Adipocyte (in vitro differentiated cells): Measurements from ENCODE around the gene GNMT.
"Not testable (repeated sequence)": the region's sequence is repeated elsewhere in the genome, so short reads cannot be mapped to it uniquely, and the experiment has no call there.

Experiments used
- DNase-seq: peaks from one replicate; pipeline ENCODE4 v3.0.0-alpha.2; 2015; ENCODE audit warnings: low read depth
- H3K27me3 ChIP-seq: replicated peaks from 2 replicates; pipeline ENCODE4 v1.7.0; 2013; ENCODE audit warnings: mild to moderate bottlenecking, low read length, moderate library complexity; ENCODE audit not compliant: control insufficient read depth, insufficient read depth
- H3K36me3 ChIP-seq: 2 replicates; pipeline ENCODE4 v1.7.0; 2013; ENCODE audit warnings: low read length, mild to moderate bottlenecking, moderate library complexity; ENCODE audit not compliant: control insufficient read depth, insufficient read depth, severe bottlenecking
- H3K4me1 ChIP-seq: 2 replicates; pipeline ENCODE4 v1.7.0; 2013; ENCODE audit warnings: mild to moderate bottlenecking, low read length, moderate library complexity; ENCODE audit not compliant: control insufficient read depth, insufficient read depth
- H3K4me3 ChIP-seq: 2 replicates; pipeline ENCODE4 v1.7.0; 2013; ENCODE audit warnings: mild to moderate bottlenecking, low read length, moderate library complexity
- H3K9ac ChIP-seq: 2 replicates; pipeline ENCODE4 v1.7.0; 2013; ENCODE audit warnings: mild to moderate bottlenecking, low read length, moderate library complexity
- H3K9me3 ChIP-seq: 2 replicates; pipeline ENCODE4 v1.7.0; 2013; ENCODE audit warnings: mild to moderate bottlenecking, low read length, moderate library complexity; ENCODE audit not compliant: control insufficient read depth

Gene GNMT

GRCh38 chr6:42932412-42932811 lies 28.1 kb upstream of the GNMT start:
- H3K4me1 ChIP-seq: peaks cover 17% of the 10 kb centered on the region
- no peak overlapping the region for H3K4me3 ChIP-seq
- no peaks in the 10 kb centered on the region for H3K9me3 ChIP-seq
- H3K36me3 ChIP-seq: peaks cover 23% of the 10 kb centered on the region
- H3K9ac ChIP-seq: no peak overlapping the region
- no peaks in the 10 kb centered on the region for H3K27me3 ChIP-seq
- DNase-seq: no peak

- Histone ChIP-seq H3K27me3 (no peaks in the 10 kb centered on the region), H3K4me3 (no peak overlapping the region), H3K9me3 (no peaks in the 10 kb centered on the region), H3K36me3 (peaks cover 28% of the 10 kb centered on the region), H3K9ac (no peak overlapping the region), H3K4me1 (peaks cover 17% of the 10 kb centered on the region)
- no peak for DNase-seq
Measured at GRCh38 chr6:42933205-42933604, 27.3 kb upstream of the GNMT start.

GRCh38 chr6:42935322-42935721 lies 25.2 kb upstream of the GNMT start:
- DNase-seq: no peak
- H3K9ac ChIP-seq: no peak overlapping the region
- no peaks in the 10 kb centered on the region for H3K27me3 ChIP-seq
- H3K9me3 ChIP-seq: no peaks in the 10 kb centered on the region
- H3K4me3 ChIP-seq: no peak overlapping the region
- H3K4me1 ChIP-seq: peaks cover 5% of the 10 kb centered on the region
- peaks cover 32% of the 10 kb centered on the region for H3K36me3 ChIP-seq

- H3K4me3 ChIP-seq: no peak overlapping the region
- no peak overlapping the region for H3K9ac ChIP-seq
- no peaks in the 10 kb centered on the region for H3K27me3 ChIP-seq
- no peaks in the 10 kb centered on the region for H3K9me3 ChIP-seq
- DNase-seq: no peak
- no peaks in the 10 kb centered on the region for H3K4me1 ChIP-seq
- H3K36me3 ChIP-seq: peaks cover 37% of the 10 kb centered on the region
Measured at GRCh38 chr6:42936398-42936797, 24.2 kb upstream of the GNMT start.

- no peak for DNase-seq
- H3K9me3 ChIP-seq: no peaks in the 10 kb centered on the region
- no peaks in the 10 kb centered on the region for H3K27me3 ChIP-seq
- no peak overlapping the region for H3K4me3 ChIP-seq
- no peaks in the 10 kb centered on the region for H3K4me1 ChIP-seq
- H3K9ac ChIP-seq: no peak overlapping the region
- H3K36me3 ChIP-seq: peaks cover 37% of the 10 kb centered on the region
Measured at GRCh38 chr6:42937548-42938427, 22.8 kb upstream of the GNMT start.

- peaks cover 40% of the 10 kb centered on the region for H3K36me3 ChIP-seq
- no peaks in the 10 kb centered on the region for H3K27me3 ChIP-seq
- H3K4me3 ChIP-seq: no peak overlapping the region
- no peaks in the 10 kb centered on the region for H3K9me3 ChIP-seq
- no peak for DNase-seq
- H3K4me1 ChIP-seq: no peaks in the 10 kb centered on the region
- H3K9ac ChIP-seq: no peak overlapping the region
Measured at GRCh38 chr6:42938428-42938796, 22.1 kb upstream of the GNMT start.

GRCh38 chr6:42938987-42939809 lies 21.4 kb upstream of the GNMT start:
- no peaks in the 10 kb centered on the region for H3K27me3 ChIP-seq
- peaks cover 42% of the 10 kb centered on the region for H3K36me3 ChIP-seq
- no peak for DNase-seq
- H3K9me3 ChIP-seq: no peaks in the 10 kb centered on the region
- no peaks in the 10 kb centered on the region for H3K4me1 ChIP-seq
- no peak overlapping the region for H3K4me3 ChIP-seq
- H3K9ac ChIP-seq: no peak overlapping the region

GRCh38 chr6:42939810-42940167 lies 20.8 kb upstream of the GNMT start:
- Histone ChIP-seq H3K36me3 (peaks cover 37% of the 10 kb centered on the region), H3K4me3 (no peak overlapping the region), H3K9ac (no peak overlapping the region), H3K9me3 (no peaks in the 10 kb centered on the region), H3K4me1 (no peaks in the 10 kb centered on the region), H3K27me3 (no peaks in the 10 kb centered on the region)
- DNase-seq: no peak

- peaks cover 31% of the 10 kb centered on the region for H3K36me3 ChIP-seq
- DNase-seq: no peak
- H3K4me1 ChIP-seq: no peaks in the 10 kb centered on the region
- H3K4me3 ChIP-seq: no peak overlapping the region
- H3K9ac ChIP-seq: no peak overlapping the region
- H3K9me3 ChIP-seq: no peaks in the 10 kb centered on the region
- no peaks in the 10 kb centered on the region for H3K27me3 ChIP-seq
Measured at GRCh38 chr6:42940493-42941045, 20.0 kb upstream of the GNMT start.

GRCh38 chr6:42941356-42941755 lies 19.2 kb upstream of the GNMT start:
- not testable (repeated sequence) for DNase-seq, H3K27me3 ChIP-seq, H3K9me3 ChIP-seq, H3K4me1 ChIP-seq, H3K9ac ChIP-seq, H3K4me3 ChIP-seq
- peaks cover 23% of the 10 kb centered on the region for H3K36me3 ChIP-seq

GRCh38 chr6:42942444-42942843 lies 18.1 kb upstream of the GNMT start:
- DNase-seq: no peak
- Histone ChIP-seq H3K4me1 (no peaks in the 10 kb centered on the region), H3K27me3 (no peaks in the 10 kb centered on the region), H3K4me3 (no peak overlapping the region), H3K36me3 (peaks cover 21% of the 10 kb centered on the region), H3K9me3 (no peaks in the 10 kb centered on the region), H3K9ac (no peak overlapping the region)
